RWPE1 (cell line): ENCODE results near the gene GFRA3.
"Not testable (repeated sequence)": the region's sequence is repeated elsewhere in the genome, so short reads cannot be mapped to it uniquely, and the experiment has no call there.

ENCODE experiments used
- CTCF ChIA-PET: fragments of 350-600 bp; sonication (Branson Sonifier 250); formaldehyde crosslinking; extraction: SDS; loops from one replicate; lab custom pipeline; 2021; lab: Yijun Ruan, JAX
- POLR2A ChIA-PET: fragments of 400-600 bp; formaldehyde crosslinking; extraction: SDS; loops from one replicate; lab custom pipeline; 2020; ENCODE audit warnings: antibody characterized with exemption; ENCODE audit not compliant: low non-redundant PET; lab: Yijun Ruan, JAX
- DNase-seq: peaks from one replicate; pipeline ENCODE4 v3.0.0; 2012; ENCODE audit warnings: low spot score
- H3K27ac ChIP-seq: fragments of 450-650 bp; 2 replicates; pipeline ENCODE4 v1.5.1; 2017
- CTCF ChIP-seq: fragments of 450-650 bp; conservative IDR thresholded peaks from 2 replicates; pipeline ENCODE4 v1.5.1; 2017; ENCODE audit warnings: low read depth, mild to moderate bottlenecking

GFRA3 gene

GRCh38 chr5:138274189-138274853, at the start of gene GFRA3:
Gene GFRA3, minus strand, starts transcription at chr5:138274621. Its CDS starts 197 bp downstream, at chr5:138274424.
- TF ChIP-seq CTCF: no peak
- DNase-seq: no peak
- CTCF ChIA-PET: interaction anchor here (0.9 kb wide), 1 partner anchor 9 kb away, joined by 3 read pairs; no protein-coding TSS in a partner anchor
- H3K27ac ChIP-seq: no peak within 1 kb of the TSS
- POLR2A ChIA-PET: no interaction called here

- CTCF ChIA-PET: interaction anchor here (0.6 kb wide), 1 partner anchor 13 kb away, joined by 8 read pairs; no protein-coding TSS in a partner anchor
- H3K27ac ChIP-seq, POLR2A ChIA-PET, DNase-seq: not testable (repeated sequence)
These were observed 43.8 kb upstream of the GFRA3 start for GRCh38 chr5:138318211-138318610.

GRCh38 chr5:138316355-138316754, 41.9 kb upstream of the GFRA3 start:
- CTCF ChIA-PET: interaction anchor here (0.6 kb wide), 2 partner anchors 95 to 938 kb away, joined by 3 to 4 read pairs; no protein-coding TSS in a partner anchor
- TF ChIP-seq CTCF: no peak
- H3K27ac ChIP-seq: no peak overlapping the region
- POLR2A ChIA-PET: no interaction called here
- DNase-seq: no peak

GRCh38 chr5:138315751-138316278, 41.4 kb upstream of the GFRA3 start:
- ChIA-PET CTCF (interaction anchor here (0.6 to 0.7 kb wide), 3 partner anchors 36 to 939 kb away, joined by 3 to 5 read pairs (median 4); partner anchors contain the start of gene KDM3B), POLR2A (no interaction called here)
- no peak for DNase-seq
- TF ChIP-seq CTCF: no peak
- H3K27ac ChIP-seq: no peak overlapping the region

GRCh38 chr5:138305797-138306196, 31.4 kb upstream of the GFRA3 start:
- CTCF ChIA-PET: interaction anchor here (0.6 to 1.9 kb wide), 12 partner anchors 12 to 995 kb away, joined by 3 to 10 read pairs (median 4); partner anchors contain the start of gene KDM3B
- POLR2A ChIA-PET: no interaction called here
- no peak for TF ChIP-seq CTCF
- DNase-seq: peak; percentile 41
- H3K27ac ChIP-seq: no peak overlapping the region

GRCh38 chr5:138303372-138303771, 29.0 kb upstream of the GFRA3 start:
- peak; percentile 40 for DNase-seq
- CTCF ChIA-PET: no interaction called here
- POLR2A ChIA-PET: no interaction called here
- no peak overlapping the region for H3K27ac ChIP-seq
- no peak for TF ChIP-seq CTCF

GRCh38 chr5:138289296-138289695, 14.9 kb upstream of the GFRA3 start:
- no peak for TF ChIP-seq CTCF
- CTCF ChIA-PET: interaction anchor here (0.6 to 0.7 kb wide), 2 partner anchors 12 to 306 kb away, joined by 3 read pairs; no protein-coding TSS in a partner anchor
- no peak overlapping the region for H3K27ac ChIP-seq
- POLR2A ChIA-PET: no interaction called here
- DNase-seq: no peak
